GM18499 (cell line): Measurements from ENCODE around the gene PLA2G4A.
"Not testable (repeated sequence)": the region's sequence is repeated elsewhere in the genome, so short reads cannot be mapped to it uniquely, and the experiment has no call there.

Experiments
- ATAC-seq: cut with Tn5 transposase; IDR thresholded peaks from one replicate; pipeline ENCODE4 v1.9.1; 2021; ENCODE audit warnings: moderate number of reproducible peaks; ENCODE audit not compliant: insufficient read depth, unreplicated experiment

Gene PLA2G4A

GRCh38 chr1:186903374-186904136 lies 74.8 kb downstream of the PLA2G4A start:
- no peak for ATAC-seq

DNA sequence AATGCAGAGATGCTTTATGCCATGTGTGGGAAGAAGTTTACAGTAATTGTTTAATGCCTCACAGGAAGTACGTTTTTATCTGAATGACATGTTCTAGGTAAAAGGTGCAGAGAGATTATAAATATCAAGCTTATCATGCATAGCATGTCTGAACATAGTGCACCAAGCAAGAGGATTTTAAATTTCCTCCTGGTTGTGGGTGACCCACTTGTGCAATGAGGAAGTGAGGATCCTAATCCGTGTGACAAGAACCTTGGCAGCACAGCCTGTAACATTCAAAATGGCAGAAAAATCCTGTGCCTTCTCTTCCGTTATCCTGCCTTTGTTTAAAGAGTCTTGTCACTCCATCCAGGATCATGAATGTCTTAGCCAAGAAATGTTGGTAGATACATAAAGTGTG lies 75.6 kb downstream of the PLA2G4A start:
- no peak for ATAC-seq

- ATAC-seq: no peak
These were observed 76.8 kb downstream of the PLA2G4A start for GRCh38 chr1:186905561-186905960.

DNA sequence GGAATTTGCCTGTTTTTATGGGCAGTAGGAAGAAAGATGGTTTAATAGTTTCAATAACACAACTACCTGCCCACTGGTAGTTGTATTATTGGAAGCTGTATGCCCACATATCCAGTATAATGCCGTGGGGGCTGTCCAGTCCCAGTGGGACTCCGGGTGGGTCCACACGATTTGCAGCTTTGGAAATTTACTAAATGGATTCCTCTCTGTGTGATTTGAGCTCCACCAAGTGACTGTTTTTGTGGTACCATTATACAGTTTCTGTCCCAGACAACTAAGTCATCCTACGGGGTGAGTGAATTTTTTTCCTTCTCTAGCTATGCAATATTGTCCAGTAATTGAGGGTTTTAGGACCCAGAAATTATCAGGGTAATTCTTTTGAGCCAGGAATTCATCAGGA lies 86.8 kb downstream of the PLA2G4A start:
- no peak for ATAC-seq

- not testable (repeated sequence) for ATAC-seq
These were observed 88.5 kb downstream of the PLA2G4A start for GRCh38 chr1:186917106-186917786.

DNA sequence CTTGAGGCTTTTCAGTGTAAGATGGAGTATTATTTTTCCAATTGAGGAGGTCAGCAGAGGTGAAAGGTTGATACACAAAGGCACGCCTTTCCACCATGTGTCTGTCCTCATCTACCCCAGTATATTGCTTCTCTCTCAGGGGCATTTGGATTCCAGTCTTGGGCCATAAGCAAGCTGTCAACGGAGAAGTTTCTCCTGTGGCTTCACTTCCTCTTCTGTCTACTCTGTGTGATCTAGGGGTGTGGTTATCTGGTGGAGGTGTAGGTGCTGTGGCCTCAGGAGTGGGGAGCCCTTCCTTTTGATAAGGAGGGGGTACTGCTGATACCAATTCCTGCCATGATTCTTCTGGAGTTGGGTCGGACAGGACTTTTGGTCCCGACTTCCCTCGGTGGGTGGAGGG lies 92.6 kb downstream of the PLA2G4A start:
- not testable (repeated sequence) for ATAC-seq

- ATAC-seq: not testable (repeated sequence)
These were observed 94.1 kb downstream of the PLA2G4A start for GRCh38 chr1:186922814-186923213.

DNA sequence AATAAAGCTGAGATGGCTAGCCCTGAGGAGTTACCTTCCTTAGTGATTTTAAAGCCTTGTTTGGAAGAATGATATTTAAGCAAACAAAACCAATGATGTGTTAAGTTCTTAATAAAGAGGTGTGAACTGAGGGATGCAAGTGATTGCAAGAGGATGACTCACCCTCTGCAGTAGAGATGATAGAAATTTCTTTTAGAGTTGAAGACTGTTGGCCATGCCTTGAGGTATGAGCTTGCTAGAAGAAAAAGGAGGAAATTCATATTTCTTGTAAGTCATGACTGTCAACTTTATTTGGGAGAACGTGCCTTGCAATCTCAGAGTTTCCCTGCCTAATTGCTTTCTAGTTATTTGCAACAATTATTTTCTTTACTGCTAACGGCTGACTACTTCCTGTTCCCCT lies 94.7 kb downstream of the PLA2G4A start:
- ATAC-seq: no peak

GRCh38 chr1:186925881-186926669 lies 97.3 kb downstream of the PLA2G4A start:
- no peak for ATAC-seq

- no peak for ATAC-seq
These were observed 99.1 kb downstream of the PLA2G4A start for GRCh38 chr1:186927884-186928283.

DNA sequence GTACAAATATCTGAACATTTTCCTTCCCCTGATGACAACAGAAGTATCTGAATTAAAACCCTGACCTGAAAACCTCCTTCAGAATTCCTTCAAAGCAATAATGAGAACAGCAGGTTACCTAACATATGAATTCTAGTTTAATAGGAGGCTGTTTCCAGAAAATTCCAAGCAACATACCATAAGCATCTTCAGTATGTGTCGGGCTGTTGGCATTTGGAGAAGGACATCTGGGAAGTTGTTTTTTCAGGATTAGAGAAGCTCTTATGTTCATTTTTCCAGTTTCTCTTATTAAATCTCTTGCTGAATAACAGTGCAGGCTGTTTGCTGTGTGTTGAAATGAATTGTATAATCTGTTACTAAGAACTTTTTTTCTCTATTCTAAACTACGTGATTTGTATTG lies 101.5 kb downstream of the PLA2G4A start:
- ATAC-seq: no peak

DNA sequence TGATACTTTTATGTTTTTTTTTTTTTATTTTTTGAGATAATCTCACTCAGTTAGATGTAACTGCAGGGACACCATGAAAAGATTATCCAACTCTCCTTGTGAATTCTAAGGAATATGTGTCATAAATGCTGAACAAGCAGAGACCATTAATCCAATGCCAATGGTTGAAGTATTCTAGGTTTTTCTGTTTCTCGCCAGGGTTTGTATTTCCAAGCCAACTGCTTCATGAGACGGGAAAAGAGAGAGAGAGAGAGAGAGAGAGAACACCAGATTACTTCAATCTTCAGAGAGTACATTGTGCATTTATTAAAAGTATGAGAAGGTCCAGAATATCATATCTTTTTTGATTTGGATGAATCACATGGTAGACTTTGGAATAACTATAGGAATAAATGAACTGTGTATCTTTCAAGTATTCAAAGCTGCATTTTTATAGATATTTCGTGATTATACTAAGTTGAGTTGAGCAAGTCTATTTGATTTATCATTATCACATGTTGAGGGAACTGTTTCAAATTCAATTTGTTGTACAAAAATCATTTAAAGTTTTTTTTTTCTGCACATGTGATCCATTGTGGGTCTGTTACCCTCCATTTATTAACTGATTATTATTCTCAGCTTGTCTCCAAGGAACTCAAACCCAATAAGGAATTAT lies 108.4 kb downstream of the PLA2G4A start:
- no peak for ATAC-seq

DNA sequence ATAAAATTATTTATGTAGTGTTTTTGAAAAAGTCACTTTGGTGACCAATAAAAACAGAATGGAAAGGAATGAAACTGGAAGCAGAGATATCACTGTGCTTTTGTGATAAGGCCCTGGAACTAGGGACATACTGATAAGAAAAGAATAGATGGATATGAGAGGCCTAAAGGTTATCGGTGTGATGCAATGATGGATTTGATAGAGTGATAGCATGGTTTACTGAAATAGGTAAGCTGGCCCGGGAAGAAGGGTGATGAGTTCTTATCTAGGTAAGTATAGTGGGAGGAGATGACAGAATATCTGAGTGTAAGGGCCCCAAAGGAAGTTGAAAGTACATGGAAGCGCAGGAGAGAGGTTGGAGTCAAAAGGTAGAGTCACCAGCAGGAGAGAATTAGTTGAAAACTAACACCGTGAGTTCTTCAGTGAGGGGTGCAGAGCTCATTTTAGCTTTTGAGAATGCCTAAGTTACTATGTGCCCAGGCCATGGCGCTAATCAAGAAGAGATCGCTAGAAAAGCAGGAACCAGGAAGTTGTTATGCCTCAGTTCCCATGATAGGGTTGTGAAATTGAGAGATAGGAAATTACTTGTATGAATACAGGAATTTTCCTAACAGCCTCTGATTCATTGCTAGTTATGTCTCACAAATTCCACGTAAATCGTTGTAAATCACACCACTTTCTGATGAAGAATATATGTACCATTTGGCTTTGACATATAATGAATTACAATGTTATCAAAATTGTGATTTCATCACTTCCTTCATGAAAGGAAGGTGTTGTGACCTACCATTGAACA lies 115.3 kb downstream of the PLA2G4A start:
- no peak for ATAC-seq

DNA sequence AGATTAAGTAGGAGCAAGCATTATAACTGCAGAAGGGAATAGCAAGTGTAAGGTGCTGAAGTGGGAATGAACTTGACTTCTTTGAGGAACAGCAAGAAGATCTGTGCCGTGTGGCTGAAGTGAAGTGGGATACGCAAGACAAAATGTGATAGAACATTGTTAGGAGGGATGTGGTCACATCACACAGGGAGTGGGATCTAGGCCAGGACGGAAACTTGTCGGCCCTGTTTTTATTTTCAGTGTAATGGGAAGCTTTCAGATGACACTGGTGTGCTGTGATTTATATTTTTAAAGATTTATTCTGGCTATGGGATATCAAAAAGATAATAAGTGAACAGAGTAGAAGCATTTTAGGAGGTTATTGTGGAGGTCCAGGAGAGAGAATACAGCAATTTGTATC lies 116.4 kb downstream of the PLA2G4A start:
- ATAC-seq: no peak

DNA sequence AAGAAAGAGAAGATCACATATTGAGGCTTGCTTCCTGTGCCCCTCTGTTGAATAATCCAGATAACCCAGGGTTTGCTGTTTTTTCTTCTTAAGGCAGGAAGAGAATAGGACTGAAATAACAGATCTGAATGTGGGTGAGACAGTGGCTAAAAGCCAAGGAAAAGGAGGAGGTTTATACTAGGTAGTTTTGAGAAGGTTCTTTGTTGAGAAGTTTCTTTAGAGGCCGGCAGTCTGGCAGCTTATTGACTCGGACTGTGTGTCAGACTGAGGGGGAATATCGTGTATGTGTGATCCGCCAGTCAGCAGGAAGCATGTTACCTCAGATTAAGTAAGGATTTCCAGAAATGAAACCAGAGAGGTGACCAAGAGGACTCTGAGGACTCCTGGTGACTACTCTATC lies 119.8 kb downstream of the PLA2G4A start:
- ATAC-seq: no peak

DNA sequence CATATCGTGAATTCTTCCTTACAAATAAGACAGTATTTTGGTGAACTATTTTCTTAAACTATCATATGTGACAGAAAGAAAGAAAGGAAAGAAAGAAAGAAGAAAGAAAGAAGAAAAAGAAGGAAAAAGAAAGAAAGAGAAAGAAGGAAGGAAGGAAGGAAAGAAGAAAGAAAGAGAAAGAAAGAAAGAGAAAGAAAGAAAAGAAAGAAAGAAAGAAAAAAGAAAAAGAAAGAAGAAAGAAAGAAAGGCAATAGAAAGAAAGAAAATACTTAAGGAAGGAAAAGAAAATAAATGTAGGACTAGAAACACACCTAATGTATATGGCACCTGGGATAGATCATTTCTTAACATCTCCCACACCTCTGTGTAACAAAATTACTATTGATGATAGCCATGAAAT lies 120.4 kb downstream of the PLA2G4A start:
- no peak for ATAC-seq

DNA sequence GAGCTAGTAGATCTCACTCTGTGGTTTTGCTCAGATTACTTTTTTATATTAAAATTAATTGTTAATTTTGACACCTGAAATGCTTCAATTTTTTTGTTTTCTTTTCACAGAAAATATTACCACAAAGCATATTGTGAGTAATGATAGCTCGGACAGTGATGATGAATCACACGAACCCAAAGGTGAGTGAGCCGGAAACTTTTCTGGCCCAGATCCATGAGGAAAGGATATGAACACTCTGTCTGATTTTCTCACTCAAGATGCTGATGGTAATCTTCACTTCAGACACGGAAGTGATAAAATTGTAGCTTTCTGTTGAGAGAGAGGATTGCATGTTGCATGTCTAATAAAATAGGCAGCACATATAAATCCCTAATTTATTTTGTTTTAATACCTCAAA lies 121.8 kb downstream of the PLA2G4A start:
- no peak for ATAC-seq

DNA sequence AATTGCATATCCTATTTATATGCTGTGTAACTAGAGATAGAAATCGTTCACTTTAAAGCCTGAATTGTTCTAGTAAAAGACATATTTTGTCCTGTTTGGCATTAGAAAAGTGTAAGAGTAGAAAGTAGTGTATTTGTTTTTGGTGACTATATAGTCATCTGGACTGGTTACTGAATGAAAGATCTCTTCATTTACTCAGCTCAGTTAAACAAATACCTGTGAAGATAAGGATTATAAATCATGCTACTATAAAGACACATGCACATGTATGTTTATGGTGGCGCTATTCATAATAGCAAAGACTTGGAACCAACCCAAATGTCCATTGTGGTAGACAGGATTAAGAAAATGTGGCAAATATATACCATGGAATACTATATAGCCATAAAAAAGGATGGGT lies 125.1 kb downstream of the PLA2G4A start:
- no peak for ATAC-seq

DNA sequence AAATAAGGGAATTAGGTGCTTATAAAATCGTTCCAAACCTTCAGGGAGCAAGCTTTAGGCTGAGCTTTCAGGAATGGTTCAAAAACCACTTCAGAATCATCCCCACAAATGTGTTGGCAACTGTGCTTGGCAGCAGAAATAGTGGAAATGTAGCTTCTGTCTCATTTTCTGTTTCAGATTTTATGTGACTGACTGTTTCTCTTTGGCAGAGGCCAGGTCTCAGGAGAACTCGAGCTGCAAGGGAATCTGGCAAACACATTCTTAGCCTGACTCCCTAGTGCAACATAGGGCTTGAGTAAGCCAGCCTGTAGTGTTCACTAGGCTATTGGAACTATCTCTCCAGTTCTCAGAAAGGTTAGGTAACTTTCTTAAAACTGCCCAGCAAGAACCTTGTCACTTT lies 128.6 kb downstream of the PLA2G4A start:
- no peak for ATAC-seq

- no peak for ATAC-seq
These were observed 129.8 kb downstream of the PLA2G4A start for GRCh38 chr1:186958520-186958919.
